GM18520 (cell line): ENCODE data around the gene NOP56.
"Not testable (repeated sequence)": the region's sequence is repeated elsewhere in the genome, so short reads cannot be mapped to it uniquely, and the experiment has no call there.

Source experiments
- ATAC-seq: cut with Tn5 transposase; IDR thresholded peaks from one replicate; pipeline ENCODE4 v1.9.1; 2021; ENCODE audit not compliant: unreplicated experiment

The NOP56 gene

DNA sequence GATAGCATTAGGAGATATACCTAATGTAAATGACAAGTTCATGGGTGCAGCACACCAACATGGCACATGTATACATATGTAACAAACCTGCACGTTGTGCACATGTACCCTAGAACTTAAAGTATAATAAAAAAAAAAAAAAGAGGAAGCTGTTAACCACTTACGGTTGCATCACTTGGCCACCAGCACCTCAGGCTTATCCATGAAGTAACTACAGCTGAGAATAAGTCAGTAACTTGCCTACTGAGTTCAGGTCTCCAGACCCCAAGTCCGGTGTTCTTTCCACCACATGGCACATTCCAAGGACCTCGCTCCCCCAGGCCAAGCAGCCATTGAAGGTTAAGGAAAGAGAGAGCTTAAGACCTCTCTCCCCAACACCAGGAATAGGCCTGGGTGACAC is 32.4 kb downstream of the NOP56 start:
- not testable (repeated sequence) for ATAC-seq

DNA sequence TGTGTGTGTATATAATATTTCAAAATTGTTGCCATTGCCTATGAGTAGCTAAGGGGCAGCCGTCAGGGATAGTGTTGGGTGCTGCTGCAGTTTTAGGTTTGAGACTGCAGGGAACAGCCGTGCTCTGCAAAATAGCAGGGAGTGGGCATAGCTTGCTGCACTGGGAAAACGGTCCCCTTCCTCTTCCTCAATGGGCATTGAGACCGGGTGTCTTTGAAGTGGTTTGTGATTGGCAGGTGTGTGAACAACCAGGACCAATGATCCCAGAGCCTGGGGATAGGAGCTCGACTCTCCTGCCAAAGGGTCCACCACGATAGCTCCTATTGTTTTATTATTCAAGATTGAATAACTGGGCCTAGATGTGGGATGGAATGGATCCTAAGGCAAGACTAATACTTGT is 35.1 kb downstream of the NOP56 start:
- no peak for ATAC-seq

DNA sequence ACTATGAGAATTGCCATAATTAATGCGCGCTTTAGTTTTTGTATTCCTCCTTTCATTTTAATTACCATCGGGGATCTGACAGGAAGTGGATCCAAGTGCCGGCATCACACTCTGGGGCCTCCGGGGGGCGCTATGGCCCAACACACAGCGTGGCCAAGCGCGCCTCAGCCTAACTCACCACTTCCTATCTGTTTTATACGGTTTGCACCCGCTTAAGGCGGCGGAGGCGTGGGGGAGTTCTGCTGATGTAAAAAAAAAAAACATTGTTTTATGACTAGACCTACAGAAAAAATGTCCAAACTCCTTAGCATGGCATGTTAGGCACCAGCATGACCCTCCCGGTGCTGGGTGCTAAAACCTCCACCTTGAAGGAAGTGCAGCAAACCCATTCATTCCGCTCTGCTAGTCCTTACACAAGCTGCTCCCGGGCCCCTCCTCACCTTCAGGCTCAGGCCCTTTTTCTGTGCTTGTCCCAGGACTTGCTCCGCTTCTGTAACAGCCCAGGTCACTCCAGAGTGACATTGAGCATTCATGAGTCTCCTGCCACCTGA is 35.7 kb downstream of the NOP56 start:
- ATAC-seq, result no peak

DNA sequence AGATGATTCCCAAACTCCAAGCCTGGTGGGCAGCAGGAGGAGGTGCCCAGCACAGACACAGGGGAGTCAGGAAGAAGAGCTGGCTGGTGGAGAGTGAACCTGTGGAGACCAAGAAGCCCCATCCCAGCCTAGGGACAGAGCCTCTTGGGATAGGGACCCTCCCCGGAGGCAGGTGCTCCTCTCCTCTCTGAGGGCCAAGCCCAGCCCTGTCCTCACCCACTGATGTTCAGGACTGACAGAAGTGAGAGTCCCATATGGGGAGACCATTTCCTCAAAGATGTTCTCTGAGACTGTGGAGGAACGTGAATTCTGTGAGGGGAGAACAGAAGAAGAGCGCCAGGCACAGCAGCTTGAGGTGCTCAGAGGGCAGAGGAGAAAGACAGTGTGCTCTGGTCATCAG is 37.8 kb downstream of the NOP56 start:
- ATAC-seq, result no peak

DNA sequence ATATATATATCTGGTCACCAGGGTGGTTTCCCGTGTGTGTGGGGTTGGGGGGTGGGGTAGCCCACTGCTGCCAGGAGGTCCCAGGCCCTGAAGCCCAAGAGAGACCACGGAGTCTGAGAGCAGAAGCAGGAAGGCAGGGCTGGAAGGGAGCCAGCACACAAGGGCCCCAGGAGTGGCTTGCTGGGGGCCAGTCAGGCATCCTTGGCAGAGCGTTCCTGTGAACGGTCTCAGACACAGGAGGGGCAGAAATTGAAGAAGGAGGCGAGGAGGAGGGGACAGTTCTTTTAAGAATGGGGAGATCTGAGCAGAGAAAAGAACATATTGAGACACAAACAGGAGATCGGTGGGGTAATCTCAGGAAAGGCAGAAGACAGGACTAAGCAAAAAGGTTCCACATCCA is 38.3 kb downstream of the NOP56 start:
- ATAC-seq, result no peak

DNA sequence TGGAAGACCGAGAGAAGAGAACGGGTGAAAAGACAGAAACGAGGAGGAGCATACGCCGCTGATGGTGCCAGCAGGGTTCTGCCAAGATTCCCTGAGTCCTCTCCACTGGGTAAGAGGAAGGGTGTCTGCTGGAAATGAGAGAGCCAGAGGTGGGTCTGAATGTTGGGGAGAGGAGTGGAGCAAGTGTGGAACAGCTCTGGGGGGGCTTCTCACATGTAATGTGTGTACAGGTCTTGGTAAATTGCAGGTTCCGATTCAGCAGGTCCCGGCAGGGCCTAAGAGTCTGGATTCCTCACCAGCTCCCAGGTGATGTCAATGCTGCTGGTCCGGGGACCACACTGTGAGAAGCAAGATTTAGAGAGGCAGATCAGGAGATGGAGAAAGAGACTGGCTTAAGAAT is 38.7 kb downstream of the NOP56 start:
- ATAC-seq, result no peak

DNA sequence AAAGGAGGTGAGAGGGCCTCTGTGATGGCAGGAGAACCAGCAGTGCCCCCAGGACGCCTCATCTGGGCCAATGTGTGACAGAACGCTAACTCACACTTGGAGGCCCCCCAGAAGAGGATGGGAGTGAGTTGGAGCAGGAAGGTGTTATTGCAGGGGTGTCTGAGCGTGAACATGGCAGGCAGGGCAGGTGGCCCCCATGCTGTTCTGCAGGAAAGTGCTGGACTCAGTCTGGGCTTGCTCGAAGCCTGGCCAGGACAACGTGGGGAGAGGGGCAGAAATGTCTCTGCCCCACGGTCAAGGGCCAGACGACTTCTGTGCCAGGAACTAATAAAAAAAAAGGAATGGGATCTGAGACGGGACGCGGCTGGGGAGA is 39.2 kb downstream of the NOP56 start:
- no peak for ATAC-seq

DNA sequence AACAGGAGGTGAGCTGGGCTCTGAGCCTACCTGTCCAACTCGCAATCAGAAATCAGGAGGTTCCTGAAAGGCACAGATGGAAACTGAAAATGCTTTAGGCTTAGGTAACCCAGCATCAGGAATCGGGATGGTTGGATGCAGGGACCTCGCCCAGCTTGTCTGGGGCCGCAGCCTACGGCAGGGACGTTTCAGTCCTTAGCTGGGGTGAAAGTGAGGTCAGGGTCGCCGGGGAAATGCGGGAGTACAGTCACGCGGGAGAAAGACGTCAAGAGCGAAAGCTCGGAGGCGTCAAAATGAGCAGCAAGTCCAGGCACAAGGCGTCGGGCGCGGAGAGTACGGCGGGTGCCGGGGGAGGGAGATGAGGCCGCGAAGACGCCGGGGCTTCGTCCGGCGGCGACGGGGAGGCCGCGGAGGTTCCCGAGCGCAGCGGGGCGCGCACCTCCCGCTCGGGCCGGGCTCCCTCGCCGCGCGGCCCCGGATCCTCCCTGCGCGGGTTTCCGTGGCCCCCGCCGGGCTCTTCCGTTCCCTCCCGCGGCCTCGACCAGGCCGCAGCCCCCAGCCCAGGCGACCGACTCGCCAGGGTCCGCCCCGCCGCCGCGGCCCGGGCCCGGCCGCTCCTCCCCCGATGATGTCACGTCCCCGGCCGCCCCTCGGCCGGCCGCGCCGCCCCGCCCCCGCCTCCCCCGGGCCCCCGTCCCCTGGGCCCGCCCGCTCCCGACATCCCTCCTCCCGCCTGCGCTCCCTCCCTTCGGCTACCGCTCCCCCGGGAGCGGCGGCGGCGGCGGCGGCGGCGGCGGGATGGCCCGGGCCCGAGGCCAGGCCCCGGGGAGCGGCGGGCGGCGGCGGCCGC is 39.8 kb downstream of the NOP56 start, which contains the start of gene EBF4:
EBF4 (plus strand) TSS at position 745 of the 850 bp plus-strand sequence. CDS start 866 bp downstream, outside the sequence.
- no peak for ATAC-seq

DNA sequence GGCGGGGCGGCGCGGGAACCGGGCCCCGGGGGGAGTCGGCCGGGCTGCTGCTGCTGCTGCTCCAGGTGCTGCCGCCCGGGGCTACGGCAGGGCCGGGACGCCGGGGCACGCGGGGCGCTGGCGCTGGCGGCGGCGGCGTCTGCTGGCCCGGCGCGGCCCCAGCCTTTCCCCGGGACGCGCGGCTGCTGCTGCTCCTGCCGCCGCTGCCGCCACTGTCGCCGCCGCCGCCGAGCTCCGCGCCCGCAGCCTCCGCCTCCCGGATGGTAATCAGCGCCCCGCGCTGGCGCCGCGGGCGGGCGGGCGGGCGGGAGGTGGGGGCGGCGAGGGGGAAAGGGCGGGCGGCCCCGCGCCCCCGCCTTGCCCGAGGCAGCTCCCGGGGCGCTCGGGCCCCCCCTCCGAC is 40.5 kb downstream of the NOP56 start:
- no peak for ATAC-seq

DNA sequence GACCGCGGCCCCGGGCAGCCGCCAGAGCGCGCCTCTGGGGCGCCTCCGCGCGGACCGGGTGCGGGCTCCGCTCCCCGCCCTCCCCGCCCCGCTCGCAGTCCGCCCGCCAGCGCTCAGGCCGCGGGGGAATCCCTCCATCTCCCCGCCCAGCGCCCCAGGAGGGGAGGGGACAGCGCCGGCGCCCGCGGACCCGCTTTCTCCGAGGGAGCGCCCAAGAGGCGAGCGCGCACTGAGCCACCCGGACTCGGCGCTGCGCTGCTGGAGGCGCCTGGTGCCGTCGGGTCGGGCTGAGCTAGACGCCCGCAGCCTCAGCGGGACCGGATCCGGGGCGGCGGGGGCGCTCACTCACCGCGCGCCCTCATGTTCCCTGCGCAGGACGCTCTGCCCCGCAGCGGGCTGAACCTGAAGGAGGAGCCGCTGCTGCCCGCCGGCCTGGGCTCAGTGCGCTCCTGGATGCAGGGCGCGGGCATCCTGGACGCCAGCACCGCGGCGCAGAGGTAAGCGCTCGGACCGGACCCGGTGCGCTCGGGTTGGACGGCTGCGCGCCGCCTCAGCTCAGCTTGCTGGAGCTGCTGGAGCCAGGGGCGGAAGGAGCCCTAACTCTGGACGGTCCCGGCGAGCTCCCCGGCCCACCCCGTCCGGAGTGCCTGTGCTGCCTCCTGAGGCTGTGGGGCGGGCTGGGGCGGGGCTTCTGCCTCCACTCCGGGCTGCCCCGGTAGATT is 41.0 kb downstream of the NOP56 start:
- no peak for ATAC-seq

DNA sequence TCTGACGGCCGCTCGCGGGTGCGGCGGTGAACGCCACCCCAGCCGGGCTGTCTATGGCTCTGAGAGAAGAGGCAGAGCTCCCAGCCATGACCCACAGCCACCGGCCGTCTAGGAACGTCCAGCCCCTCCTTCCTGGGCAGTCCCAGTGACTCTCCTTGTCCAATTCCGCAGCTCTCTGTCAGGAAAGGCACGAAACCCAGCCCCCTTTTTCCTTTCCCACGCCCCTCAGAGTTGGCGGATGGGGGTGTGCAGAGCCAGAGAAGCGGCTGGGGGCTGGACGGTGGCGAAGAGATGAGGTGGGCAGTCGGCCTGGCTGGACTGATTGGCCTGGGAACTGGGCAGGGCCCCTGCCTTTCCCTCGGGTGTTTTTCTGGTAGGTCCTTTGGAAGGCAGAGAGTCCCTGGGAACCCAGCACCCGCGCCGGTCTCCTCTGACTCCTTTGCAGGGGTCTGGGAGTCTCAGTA is 41.6 kb downstream of the NOP56 start:
- no peak for ATAC-seq

DNA sequence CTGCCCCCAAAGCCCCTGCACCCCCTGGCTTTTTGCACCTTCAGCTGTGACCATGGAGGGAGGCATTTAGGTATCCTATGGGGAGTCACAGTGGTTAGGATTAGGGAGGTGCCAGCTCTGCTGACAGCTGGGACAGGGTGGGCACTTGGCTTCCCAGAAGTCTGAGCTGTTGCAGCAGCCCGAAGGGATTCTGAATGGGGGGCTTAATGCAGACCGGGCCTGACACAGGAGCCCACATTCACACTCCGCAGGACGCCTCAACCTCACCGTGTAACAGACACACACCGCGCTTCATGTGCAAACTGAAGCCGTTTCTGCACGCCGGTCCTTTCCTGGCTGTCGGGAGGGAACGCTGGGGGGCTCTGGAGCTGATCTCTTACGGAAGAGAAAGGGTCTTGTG is 42.1 kb downstream of the NOP56 start:
- ATAC-seq, result no peak

DNA sequence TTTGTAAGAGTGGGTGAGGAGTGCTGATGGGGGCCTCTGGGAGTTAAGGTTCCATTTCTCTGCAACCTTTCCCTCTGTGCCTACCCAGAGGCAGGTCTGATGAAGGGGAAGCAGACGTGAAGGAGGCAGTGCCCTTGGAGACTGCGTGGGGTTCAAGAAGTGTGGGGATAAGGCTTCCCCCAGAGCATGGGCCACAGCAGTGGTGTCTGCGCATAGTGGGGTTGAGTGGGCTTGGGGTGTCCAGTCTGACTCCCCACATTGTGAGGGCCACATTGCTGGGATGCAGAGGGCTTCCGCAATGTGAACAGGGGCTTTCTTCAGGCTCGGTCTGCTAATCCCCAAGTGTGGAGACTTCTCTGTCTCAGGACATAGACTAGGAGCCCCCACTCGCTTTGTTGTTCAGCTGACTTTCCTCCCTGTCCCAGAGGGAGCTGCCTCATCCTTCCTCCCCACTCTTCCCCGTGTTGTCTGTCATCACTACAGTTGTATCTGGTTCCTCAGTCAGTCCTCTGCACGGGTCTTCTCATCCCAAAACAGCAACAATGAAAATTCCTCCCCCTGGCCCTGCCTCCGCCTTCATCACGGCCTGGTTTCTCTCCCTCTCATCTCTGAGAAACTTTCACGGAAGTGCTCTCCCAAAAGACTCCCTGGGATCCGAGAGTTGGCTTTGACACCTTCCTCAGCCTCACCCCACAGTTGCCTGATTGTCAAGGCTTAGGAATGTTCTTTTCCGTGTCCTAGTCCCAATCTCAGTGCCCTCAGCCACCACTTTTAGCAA is 43.0 kb downstream of the NOP56 start:
- ATAC-seq, result no peak

DNA sequence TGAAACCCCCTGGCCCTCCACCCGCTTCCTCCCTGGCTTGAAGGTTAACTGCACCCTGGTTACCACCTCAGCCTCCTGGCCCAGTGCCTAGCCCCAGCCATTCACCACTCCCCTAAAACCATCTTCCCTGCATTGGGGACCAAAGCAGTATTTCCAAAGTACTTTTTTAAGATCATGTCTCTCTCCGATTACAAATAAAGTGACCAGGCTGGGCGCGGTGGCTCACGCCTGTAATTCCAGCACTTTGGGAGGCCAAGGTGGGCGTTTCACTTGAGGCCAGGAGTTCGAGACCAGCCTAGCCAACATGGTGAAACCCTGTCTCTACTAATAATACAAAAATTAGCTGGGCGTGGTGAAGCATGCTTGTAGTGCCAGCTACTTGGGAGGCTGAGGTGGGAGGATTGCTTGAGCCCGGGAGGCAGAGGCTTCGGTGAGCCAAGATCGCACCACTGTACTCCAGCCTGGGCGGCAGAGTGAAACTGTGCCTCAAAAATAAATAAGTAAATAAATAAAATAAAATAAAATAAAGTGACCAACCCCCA is 43.6 kb downstream of the NOP56 start:
- ATAC-seq, result not testable (repeated sequence)

DNA sequence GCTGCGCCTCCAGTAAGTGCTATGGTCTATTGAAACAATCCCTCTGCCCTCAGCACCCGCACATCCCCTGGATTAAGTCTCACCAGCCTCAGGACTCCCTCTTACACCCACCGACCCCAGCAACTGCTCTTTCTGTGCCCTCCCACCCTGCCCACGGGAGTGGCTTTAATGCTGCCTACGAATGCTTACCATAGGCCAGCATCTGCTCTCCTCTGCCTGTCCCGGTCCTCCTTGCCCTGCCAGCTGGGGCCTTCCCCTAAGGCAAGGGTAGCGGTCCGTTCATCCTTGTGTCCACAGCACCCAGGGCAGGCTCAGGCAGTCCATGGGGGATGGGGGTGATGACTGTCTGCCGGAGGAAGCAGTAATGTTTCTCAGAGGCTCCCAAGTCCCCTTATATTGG is 44.2 kb downstream of the NOP56 start:
- no peak for ATAC-seq

DNA sequence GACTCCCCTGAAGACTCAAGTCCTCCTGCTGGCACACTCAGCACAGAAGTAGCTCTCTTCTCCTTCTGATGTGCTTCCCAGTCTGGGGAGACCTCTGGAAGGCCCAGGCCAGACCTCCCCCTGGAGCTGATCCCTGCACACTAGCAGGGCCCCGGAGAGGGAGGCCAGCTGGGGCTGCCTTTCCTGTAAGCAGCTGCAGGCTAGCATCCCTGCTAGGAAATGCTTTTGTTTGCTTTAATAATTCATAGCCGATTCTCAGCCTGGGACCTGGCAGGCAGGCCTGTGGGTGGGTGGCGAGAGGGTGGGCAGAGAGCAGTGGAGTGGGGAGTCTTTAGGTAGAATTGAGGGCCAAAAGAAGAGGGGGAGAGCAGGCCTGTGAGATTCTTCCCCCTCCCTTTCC is 45.3 kb downstream of the NOP56 start:
- ATAC-seq, result no peak

DNA sequence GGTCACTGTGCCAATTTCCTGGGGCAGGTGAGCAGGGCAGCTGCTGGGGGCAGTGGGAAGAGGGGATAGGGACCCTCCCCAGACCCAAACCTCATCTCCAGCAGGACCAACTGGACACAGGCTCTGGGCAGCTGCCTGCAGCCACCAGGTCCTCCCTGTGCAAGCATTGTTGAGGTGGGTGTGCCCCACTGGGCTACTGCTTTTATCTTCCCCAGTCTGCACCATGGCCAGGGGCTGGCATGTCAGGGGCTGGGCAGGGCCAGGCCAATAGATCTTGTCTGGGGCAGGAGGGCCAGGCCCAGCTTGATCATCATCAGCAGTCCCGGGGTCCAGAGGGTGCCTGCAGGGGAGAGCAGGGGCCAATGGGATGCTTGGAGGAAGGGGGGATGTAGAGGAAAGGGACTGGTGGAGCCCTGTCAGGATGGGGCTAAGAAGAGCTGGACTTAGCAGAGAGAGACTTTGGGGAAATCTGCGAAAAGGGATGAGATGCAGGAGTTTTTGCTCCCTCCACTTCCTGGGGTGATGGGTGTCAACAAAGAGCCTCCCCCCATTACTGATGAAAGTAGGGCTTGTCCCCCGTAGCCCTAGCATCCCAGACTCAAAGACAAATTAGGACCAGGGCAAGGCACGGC is 45.9 kb downstream of the NOP56 start:
- ATAC-seq, result no peak

DNA sequence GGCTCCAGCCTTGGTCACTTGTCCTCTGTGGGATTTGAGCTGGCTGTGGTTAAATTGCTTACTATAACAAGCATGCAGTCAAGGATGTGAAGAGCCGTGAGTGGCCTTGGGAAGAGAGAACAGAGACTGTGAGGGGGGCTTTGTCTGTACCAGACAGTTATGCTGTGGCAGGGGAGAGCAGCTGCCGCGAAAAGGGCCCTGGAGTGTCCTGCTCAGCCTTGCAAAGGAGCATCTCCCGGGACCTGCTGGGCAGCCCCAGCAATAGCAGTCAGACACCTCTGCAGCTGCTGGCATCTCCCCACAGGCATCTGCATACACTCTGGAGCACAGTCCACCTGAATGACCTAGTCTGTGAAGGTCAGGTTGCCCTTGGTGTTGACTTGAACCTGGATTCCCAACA is 46.5 kb downstream of the NOP56 start:
- ATAC-seq, result no peak

DNA sequence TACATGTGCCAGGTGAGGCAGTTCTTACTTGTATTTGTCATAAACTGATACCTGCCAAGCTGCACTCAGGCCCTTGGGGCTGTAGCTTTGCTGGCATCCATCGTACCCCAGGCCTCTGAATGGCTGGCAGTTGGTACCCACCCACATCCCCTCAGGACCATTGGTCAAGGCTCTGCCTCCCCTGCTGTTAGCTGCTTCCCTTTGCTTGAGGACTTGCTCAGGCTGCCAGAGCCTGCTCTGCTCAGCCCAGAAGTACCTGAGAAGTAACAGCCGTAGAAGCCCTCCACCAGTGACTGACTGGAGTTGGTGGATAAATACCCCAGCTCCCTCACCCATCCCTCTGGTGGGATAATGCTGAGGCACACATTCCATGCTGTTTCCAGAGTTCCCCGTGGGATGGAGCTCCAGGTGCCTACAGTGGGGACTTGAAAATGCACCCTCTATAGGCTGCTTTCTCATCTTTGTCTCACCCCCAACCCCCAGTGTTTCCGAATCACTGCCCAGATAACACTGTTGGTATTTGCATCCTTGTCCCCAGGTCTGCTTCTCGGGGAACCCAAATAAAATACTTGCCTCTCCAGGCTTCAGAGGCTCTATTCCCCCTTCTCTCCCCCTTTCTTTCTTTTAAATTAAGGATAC is 47.5 kb downstream of the NOP56 start:
- ATAC-seq, result no peak
